GM19324 (cell line): ENCODE data around the gene UBE2E2.

Source experiments
- ATAC-seq: cut with Tn5 transposase; IDR thresholded peaks from one replicate; pipeline ENCODE4 v1.9.1; 2021; ENCODE audit warnings: mild to moderate bottlenecking, moderate library complexity; ENCODE audit not compliant: unreplicated experiment, low FRiP score

Gene UBE2E2

DNA sequence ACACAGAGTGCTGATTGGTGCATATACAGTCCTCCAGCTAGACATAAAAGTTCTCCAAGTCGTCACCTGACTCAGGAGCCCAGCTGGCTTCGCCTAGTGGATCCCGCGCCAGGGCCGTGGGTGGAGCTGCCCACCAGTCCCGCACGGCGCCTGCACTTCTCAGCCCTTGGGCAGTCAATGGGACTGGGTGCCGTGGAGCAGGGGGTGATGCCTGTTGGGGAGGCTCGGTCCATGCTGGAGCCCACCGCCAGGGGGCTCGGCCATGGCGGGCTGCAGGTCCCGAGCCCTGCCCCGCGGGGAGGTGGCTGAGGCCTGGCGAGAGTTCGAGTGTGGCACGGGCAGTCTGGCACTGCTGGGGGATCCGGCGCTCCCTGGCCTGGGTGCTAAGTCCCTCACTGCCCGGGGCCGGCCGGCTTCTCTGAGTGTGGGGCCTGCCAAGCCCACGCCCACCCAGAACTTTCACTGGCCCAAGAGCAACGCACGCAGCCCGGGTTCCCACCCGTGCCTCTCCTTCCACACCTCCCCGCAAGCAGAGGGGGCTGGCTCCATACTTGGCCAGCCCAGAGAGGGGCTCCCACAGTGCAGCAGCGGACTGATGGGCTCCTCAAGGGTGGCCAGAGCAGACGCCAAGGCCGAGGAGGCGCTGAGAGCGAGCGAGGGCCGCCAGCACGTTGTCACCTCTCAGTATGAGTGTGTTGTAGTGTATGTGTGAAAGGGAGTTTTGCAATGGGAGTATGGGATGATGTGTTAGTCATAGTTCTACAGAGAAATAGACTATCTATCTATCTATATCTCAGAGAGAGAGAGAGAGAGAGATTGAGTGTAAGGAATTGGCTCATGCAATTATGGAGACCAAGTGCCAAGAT is 69.0 kb downstream of the UBE2E2 start:
- ATAC-seq, result no peak

DNA sequence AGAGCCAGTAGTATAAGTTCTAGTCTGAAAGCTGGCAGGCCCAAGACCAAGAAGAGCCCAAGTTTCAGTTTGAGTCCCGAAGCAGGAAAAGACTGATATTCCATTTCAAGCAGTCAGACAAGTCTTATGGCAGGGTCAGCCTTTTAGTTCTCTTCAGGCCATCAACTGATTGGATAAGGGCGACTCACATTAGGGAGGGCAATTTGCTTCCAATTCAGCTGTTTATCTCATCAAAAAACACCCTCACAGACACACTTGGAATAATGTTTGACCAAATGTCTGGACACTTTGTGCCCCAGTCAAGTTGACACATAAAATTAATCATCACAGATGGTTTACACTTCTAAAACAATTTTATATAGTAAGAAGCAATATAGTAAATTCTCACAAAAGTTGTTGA is 69.7 kb downstream of the UBE2E2 start:
- no peak for ATAC-seq

DNA sequence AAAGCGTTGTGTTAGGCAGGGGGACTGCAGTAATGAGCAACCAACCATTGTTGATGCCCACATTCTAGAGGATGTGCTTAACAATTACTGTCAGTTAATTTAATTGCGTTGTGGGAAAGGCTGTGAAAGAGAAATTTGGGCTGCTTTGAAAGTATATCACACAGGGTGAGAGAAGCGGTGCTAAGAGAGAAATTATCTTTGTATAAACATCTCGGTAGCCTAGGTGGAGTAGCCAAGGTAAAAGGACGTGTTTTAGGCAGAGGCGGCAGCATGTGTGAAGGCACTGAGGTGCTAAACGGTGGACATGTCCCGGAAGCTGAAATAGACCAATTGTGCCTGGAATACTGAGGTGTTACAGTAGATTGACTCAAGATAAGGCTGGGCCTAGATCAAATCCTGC is 71.9 kb downstream of the UBE2E2 start:
- no peak for ATAC-seq

DNA sequence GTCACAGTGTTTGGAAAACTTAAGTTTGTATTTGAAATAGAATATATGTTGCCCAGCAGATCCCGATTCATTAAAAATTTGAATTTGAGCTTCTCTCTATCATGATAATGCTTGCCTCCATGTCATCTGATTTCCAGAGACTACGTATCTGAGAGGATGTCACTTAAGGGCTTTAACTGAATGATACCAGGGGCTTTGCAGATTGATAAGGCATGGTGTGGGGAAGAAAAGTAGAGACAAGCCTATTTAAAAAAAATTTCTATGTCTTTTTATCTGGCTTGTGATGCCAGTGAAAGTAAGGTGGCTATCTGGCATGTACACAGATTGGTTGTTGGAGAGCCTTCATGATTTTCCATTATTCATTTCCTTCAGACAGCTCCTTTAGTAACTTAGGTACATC is 72.7 kb downstream of the UBE2E2 start:
- no peak for ATAC-seq

DNA sequence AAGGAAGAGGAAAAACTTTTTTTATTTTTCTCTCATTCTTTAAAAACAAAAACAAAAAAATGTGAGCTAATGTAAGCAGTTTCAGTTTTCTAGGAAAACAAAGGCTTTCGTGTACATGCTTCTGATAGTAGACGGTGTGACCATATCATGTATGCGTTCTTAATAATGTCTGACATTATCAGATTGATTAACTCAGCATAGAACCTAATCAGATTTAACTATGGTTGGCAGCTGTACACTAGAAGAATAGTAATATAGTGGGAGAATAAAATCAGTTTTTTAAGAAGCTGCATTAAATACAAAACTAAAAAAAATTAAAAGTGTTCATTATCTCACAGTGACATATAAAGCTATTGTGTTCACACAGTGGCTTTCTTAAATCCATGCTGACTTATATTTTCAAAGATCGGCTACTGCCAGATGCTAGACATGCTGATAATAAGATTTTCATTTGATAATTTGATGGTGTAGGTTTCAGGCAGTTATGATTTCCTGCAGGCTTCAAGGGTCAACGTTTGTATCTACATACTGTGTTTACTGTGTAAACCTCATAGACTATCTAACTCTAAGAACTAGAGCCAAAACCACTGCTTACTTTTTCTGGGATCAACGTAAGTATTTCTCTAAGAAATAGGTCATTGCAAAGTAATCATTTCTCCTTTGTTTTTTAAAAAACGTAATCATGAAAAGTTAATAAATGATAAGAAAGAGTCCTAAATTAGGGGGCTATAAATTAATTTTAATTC is 74.0 kb downstream of the UBE2E2 start:
- ATAC-seq, result no peak

DNA sequence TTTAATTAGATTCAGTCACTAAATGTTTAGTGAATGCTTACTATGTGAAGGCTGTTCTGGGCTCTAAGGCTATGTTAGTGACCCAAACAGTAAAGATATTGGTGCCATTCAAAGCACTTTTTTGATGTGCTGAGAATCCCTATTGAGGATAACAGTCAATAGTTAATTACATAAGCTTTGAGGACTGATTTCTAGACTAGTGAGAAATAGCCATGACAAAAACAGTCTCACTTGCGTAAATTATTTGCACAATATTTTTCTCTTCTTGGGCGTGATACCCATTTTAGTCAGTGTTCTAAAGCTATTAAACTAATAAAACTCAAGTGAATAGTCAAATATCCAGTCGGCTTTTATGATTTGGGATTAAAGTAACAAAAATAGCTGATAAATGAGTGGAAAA is 74.6 kb downstream of the UBE2E2 start:
- ATAC-seq, result no peak

DNA sequence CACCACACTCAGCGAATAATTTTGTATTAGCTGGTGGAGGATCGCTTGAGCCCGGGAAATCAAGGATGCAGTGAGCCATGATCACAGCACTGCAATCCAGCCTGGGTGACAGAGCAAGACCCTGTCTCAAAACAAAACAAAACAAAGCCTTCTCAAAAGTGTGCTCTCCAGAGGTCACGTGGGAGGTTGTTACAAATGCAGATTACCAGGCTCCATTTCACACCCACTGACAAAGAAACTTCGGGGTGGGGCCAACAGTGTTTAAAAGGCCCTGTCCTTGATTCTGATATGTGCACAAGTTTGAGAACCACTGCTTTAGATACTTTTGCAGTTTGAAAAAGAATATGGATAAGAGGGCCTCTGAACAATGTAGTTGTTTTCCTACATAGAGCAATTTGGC is 80.5 kb downstream of the UBE2E2 start:
- no peak for ATAC-seq

DNA sequence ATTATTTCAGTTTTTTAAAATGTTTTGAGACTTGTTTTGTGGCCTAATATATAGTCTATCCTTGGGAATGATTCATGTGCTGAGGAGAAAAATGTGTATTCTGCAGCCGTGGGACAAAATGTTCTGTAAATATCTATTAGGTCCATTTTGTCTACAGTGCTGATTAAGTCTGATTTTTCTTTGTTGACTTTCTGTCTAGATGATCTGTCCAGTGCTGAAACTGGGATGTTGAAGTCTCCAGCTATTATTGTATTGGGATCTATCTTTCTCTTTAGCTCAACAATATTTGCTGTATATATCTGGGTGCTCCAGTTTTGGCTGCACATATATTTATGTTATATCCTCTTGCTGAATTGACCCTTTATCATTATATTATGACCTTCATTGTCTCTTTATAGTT is 85.2 kb downstream of the UBE2E2 start:
- ATAC-seq, result no peak

DNA sequence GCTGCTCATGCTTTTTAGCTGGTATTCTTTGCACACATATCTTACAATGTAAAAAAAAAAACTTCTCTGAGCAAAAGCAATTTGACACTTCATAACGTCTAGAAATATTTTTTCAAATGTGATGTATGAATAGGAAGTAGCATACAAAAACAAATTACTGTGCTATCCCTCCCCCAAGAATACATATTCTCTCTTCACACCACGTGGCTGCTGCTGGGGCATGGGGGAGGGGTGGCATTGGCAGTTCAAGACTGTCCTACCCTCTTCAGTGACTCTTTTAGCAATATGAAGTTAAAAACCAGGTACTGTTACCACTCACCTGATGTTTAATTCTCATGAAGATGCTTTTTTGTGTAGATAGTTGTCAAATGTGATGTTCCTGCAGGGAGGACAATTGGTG is 85.6 kb downstream of the UBE2E2 start:
- ATAC-seq, result no peak

DNA sequence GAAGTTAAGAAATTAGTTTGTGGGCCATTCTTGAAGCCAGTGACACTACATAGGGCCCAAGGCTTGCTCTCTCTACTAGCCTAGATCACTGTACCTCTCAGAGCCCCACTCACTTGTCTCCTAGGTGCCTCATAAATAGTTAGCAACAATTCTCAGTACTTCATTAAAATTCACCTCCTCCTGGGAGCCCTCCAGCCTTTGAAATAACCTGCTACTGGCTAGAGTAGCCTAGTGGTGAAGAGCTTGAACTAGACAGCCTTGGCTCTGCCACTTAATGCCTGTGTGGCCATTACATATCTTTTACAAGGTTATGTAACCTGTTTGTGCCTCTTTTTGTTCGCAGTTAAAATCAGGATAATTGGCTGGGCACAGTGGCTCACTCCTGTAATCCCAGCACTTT is 89.3 kb downstream of the UBE2E2 start:
- ATAC-seq, result no peak

DNA sequence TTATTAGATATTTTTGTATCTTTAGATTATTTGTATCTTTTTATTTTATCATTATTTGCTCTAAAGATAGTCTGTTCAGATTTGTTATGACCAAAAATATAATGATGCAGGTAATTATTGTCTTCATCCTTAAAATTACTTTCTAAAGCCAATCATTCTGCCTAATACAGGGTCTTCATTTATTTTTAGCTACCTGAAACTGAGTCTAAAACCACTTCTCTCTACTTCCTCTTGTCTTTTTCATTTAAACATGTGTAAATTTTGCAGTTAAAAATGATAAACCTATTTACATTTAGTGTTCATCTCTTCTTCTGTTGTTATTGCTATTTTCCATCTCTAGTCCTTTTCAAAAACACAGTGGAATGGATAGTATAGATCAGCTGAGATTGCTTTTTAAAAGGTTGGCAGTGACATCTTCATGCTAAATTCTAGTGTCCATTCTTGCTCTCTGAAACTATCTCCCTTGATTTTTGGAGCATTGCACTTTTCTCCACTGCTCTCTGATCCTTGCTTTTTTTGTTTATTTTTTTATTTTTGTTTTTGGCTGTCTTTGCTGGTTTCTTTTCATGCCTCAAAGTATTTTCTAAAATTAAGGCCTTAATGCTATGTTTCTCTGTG is 91.8 kb downstream of the UBE2E2 start:
- no peak for ATAC-seq

DNA sequence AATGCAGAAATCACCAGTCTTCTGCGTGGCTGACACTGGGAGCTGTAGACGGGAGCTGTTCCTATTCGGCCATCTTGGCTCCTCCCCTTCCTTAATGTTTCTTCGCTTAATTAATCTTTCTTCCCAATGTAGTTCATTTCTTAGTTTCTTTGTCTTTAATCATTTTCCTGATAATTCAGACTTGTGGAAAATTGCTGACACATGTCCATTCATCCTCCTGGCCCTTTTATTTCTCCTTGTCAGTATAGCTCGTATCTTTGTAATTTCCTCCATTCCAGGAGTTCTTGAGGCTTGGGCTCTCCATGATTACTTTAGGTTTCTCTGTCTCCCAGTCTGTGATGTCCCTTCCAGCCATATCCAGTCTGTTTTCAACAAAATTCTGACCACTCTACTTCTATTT is 98.7 kb downstream of the UBE2E2 start:
- ATAC-seq, result no peak

DNA sequence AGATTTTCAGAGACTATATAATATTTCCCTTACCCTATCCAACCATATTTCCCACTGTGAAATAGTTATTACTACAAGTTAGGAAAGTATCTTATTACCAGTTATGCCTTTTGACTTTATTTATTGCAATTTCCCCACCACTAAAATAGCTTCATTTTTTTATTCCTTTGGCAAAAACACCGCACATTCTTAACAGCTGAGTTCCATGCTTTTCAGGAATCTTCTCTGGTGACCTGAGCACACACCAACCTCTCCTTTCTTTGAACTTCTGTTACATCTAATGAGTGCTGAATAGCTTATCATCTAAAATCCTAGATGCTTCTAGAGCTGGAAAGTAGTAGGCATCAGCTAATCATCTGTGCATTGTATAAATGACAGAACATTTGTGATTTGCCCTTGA is 99.1 kb downstream of the UBE2E2 start:
- ATAC-seq, result no peak

DNA sequence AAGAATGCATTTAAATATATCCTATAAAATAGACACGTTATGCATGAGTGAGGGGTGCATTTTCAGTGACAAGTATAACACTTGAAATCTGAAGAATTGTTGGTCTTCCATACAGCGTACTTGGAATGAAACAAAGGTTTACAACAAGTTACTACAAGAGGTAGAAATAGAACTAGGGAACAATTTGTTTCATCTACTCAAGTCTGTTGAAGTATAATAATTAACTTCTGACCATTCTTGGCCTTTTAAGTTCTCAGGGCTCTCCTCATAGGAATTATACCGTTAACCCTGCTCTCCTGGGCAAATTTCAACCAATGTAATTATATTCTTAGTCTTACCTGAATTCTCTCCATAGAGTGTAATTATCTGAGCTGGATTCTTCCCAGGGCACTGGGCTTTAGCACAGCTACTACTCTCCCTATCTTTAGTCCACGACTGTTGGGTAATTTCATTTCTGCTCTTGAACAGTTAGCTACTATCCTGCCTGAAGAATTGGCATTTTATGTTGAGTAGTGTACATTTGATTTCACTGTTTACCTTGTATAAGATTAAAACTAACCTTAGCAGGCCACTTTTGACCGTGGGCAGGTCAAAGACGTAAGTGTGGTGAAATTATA is 100.6 kb downstream of the UBE2E2 start:
- ATAC-seq, result no peak

DNA sequence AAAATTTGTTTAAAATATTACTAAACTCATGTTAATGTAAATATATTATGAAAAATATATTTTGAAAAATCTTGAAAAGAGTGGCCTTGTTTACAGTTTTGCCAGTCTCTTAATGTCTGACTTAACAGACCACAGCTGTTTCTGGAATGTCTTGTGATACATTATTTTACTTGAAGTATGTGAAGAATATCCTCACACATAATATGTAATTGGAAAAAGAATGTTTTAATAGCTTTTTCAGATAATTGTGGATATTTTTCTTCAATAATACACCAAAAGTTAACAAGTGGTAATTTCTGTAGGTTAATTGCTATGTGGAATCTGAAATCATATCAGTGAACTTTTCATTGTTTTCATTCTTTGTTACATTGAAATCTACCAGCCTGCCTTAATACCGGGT is 101.3 kb downstream of the UBE2E2 start:
- ATAC-seq, result no peak

DNA sequence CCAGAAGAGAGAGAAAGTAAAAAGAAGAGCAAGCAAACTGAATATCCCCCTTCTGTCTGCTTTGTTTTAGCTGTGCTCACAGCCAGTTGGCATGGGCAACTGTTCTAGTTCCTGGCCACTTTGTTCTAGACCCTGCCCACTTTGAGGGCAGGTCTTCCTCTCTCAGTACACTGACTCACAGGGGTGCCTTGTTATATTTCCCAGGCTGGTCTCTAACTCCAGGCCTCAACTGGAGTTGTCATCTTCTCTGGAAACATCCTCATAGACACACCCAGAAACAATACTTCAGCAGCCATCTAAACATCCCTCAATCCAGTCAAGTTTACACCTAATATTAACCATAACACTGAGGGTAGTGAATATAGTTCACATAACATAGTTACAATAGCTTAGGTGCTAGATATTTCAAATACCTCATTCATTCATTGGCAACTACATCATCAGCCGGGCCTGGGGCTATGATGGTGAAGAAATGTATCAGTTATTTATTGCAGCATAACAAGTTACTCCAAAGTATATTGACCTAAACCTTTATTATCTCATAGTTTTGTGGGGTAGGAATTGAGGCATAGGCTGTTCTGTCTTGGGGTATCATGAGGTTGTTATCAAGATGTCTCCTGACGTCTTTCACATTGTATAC is 106.0 kb downstream of the UBE2E2 start:
- ATAC-seq, result no peak

DNA sequence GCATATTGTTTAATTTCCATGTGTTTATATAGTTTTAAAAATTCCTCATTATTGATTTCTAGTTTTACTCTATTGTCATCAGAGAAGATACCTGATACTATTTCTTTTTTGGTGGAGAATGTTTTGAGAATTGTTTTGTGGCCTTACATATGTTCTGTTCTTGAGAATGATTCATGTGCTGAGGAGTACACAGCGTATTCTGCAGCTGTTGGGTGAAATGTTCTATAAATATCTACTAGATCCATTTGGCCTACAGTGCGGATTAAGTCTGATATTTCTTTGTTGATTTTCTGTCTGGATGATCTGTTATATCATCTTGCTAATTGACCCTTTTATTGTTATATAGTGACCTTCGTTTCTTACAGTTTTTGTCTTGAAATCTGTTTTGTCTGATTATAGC is 109.7 kb downstream of the UBE2E2 start:
- ATAC-seq, result no peak

DNA sequence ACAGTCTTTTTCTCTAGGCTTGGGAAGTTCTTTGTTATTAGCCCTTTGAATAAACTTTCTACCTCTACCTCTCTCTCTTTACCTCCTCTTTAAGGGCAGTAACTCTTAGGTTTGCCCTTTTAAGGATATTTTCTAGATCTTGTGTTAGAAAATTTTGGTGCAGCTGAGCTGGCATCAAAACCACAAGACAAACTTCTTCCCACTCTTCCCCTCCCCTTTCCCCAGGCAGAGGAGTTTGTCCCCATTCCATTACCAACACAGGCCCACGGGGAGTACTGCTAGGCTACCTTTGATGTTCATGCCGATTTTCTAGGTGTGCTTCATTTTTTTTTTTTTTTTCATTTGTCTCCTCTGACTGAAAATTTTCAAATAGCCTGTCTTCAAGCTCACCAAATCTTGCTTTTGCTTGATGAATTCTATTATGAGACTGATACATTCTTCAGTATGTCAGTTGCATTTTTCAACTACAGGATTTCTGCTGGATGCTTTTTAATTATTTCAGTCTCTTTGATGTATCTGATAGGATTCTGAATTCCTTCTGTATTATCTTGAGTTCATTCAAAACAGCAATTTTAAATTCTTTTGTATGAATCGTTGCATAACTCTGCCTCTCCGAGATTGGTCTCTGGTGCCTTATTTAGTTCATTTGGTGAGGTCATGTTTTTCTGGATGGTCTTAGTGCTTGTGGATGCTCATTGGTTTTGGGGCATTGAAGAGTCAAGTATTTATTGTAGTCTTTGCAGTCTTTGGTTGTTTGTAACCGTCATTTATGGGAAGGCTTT is 112.0 kb downstream of the UBE2E2 start:
- ATAC-seq, result no peak

DNA sequence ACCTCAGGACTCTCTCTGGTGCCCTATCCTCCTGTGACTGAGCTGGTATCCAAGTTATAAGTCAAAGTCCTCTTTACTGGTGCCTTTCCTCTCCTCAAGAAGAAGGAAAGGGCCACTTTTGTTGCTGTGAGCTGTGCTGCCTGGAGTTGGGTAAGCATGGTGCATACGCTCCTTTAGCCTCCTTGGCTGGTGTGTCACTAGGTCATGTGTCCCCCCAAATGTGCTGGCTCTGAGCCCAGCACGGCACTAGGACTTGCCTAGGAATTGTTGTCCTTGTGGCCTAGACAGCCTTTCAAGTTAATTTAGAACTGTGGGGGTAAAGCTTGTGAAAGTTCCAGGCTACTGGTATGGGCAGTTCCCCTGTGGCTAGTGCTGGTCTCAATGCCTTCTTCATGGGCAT is 113.8 kb downstream of the UBE2E2 start:
- no peak for ATAC-seq
